Central memory CD4-positive, alpha-beta T cell (primary cell): ENCODE results near the gene MORF4L1.
A peak's percentile ranks its signal among the peaks of the same experiment; 100 is the strongest.
"Not testable (repeated sequence)": the region's sequence is repeated elsewhere in the genome, so short reads cannot be mapped to it uniquely, and the experiment has no call there.

ENCODE experiments used
- DNase-seq: peaks from one replicate; pipeline ENCODE4 v3.0.0; 2022

MORF4L1 gene

DNA sequence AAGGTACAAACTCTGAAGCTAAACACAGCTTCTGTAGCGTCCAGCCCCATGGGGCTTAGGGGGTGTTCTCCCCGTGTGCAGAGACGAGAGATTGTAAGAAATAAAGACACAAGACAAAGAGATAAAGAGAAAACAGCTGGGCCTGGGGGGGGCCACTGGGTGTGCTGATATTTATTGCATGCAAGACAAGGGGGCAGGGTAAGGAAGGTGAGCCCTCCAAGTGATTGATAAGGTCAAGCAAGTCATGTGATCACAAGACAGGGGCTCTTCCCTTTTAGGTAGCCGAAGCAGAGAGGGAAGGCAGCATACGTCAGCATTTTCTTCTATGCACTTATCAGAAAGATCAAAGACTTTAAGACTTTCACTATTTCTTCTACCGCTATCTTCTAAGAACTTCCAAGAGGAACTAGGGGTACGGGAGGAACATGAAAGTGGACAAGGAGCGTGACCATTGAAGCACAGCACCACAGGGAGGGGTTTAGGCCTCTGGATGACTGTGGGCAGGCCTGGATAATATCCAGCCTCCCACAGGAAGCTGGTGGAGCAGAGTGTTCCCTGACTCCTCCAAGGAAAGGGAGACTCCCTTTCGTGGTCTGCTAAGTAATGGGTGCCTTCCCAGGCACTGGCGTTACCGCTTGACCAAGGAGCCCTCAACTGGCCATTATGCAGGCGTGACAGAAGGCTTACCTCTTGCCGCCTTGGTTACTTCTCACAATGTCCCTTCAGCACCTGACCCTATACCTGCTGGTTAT lies 29.8 kb downstream of the MORF4L1 start:
- DNase-seq: not testable (repeated sequence)

- DNase-seq: no peak
These were observed 32.1 kb downstream of the MORF4L1 start for GRCh38 chr15:78904599-78905358.

GRCh38 chr15:78906316-78906620 lies 33.6 kb downstream of the MORF4L1 start:
- no peak for DNase-seq

DNA sequence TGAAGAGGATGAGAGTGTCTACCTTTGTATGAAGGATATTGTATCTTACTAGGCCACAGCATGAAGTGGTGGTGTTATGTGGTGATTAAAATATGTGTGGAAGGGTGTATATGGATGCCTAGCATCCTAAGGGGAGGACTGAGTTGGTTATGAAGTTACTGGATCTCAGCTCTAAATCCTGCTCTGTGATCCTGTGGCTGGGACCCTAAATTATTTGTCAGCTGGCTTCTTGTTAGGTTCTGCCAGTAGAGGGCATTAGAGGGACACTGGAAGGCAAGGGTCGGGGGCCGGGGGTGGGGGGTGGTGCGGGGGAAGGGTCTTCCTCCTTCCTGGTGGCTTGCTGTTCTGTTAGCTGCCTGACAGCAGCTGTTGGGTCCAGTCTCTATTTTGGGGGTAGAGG lies 34.9 kb downstream of the MORF4L1 start:
- no peak for DNase-seq

- DNase-seq: no peak
These were observed 36.5 kb downstream of the MORF4L1 start for GRCh38 chr15:78909160-78909695.

DNA sequence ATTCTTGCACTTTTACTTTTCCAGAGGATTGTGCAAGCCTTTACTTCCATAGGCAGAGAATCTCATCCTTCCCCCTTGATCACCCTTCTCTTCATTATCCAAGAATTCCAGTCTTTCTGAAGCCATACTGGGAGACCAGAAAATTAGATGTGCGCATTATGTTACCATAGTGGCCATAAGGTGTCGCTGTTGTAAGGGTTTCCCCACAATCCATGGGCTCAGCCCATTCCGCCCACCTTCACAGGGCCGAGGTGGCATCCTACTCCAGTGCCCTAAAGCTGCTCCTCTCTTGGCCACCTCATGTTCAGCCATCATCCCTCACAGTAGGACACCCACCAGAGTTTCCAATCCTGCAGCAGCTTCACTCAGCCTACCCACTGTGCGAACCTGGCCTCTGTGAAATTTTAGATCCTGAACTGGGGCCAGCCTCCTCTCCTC lies 37.1 kb downstream of the MORF4L1 start:
- peak; percentile 18 for DNase-seq

DNA sequence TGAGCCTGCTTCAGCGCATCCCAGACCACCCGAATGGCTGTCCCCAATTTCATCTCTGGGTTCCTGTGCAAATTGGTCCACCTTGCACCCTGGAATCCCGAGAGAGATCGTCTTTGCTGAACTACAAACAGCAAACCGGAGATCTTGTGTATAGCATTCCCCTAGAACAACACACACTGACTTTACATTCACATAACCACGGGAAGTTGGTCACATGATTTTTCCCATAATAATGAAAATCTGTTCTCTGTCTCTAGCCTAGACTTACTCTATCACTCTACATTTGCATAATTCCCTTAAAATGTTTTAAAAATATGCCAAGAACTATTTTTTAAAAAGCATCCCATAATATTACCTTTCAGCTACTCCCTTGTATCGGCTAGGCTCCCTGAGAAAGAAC lies 37.6 kb downstream of the MORF4L1 start:
- no peak for DNase-seq

- DNase-seq: no peak
These were observed 39.6 kb downstream of the MORF4L1 start for GRCh38 chr15:78912316-78912715.

- DNase-seq: no peak
These were observed 40.3 kb downstream of the MORF4L1 start for GRCh38 chr15:78913012-78913411.

GRCh38 chr15:78914027-78914764 lies 41.5 kb downstream of the MORF4L1 start:
- DNase-seq: no peak

DNA sequence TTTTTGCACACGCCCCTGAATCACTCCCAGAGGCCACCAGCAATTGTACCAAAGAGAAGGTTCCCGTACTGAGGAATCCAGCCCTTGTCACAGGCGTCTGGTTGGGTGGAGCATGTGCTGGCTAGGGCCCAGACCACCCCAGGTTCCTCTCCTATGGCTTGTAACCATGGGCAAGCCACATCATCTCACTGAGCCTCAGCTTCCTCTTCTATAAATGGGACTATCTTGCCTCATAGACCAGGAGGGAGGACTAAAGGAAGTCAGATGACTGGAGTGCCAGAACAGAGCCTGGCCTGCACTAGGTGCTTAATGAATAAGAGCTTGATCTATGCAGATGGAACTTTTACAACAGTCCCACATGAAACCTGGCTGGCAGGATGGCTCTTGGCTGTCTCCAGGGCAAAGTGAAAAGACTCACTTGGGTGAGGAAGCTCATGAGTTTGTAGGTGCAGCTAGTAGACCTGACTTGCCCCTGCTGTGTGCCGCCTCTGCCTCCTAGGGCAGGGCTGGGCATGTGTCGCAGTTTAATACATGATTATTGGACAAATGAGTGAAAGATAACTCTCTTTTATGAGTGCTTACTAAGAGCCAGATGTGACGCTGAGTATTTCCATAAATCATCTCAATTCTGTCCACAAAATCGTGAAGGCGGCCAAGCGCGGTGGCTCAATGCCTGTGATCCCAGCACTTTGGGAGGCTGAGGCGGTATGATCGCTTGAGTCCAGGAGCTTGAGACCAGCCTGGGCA lies 42.8 kb downstream of the MORF4L1 start:
- DNase-seq: no peak

DNA sequence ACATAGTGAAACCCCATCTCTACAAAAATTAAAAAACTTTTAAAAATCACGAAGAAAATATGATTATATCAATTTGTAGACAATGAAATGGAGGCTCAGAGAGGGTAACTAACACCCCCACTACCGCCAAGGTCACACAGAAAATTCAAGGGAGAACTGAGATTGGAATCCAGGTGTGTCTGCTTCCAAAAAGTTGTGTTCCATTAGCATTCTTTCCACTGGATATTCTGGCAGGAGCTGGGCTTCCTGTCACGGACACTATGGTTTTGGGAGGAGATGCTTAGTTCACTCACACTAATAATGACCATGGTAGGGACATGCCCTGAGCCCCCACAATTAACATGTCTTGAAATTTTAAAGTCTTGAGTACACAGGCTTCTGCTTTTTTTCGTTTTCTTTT lies 43.4 kb downstream of the MORF4L1 start:
- no peak for DNase-seq

DNA sequence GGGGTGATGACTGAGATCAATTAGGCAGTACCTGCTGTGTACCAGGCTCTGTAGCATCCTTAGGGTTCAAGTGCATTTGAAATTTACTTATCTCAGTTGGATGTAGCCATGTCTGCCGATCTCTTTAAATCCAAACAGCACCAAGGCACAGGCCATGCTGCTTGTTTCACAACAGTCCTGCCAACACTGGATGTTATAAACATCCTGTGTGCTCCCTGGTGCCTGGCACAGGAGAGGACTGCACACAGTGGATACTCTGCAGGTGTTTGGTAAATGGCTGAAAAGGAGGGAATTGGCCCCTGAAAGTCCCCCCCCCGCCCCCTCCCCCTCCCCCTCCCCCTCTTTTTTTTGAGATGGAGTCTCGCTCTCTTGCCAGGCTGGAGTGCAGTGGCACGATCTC lies 45.2 kb downstream of the MORF4L1 start:
- DNase-seq: no peak

GRCh38 chr15:78921517-78921916 lies 48.8 kb downstream of the MORF4L1 start:
- no peak for DNase-seq

- DNase-seq: no peak
These were observed 49.2 kb downstream of the MORF4L1 start for GRCh38 chr15:78921940-78922339.

DNA sequence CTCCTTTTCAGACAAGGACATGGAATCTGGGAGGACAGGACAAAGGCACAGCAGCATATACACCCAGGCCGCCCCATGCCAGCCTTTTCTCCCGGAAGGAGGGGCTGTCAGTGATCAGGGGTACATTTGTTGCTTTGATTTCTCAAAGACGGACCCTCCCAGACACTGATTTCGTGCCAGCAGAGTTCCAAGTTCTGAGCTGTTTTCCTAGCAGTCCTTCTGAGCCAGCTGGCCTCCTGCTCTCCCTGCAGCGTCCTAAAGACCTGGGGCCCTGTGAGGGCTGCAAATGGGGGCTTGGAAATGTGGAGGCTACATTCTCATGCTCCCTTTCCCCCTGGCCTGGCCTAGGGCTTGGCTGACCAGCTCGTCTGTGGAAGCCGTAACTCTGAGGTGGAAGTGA lies 49.8 kb downstream of the MORF4L1 start:
- DNase-seq: no peak

DNA sequence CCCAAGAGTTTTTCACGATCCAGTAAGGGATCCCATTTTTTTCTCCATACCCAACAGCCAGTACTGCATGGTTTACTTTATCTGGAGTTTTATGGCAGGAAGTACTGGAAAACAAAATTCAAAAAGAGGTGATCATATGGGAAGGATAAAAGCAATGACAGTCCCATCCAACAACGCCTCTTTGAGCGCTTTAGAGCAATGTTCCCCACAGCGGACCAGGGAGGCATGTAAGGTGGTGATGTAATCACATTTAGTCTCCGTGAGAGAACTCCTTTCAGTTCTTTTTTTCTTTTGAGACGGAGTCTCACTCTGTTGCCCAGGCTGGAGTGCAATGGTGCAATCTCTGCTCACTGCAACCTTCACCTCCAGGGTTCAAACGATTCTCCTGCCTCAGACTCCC lies 50.3 kb downstream of the MORF4L1 start:
- DNase-seq: no peak

- DNase-seq: no peak
These were observed 51.0 kb downstream of the MORF4L1 start for GRCh38 chr15:78923480-78924360.

DNA sequence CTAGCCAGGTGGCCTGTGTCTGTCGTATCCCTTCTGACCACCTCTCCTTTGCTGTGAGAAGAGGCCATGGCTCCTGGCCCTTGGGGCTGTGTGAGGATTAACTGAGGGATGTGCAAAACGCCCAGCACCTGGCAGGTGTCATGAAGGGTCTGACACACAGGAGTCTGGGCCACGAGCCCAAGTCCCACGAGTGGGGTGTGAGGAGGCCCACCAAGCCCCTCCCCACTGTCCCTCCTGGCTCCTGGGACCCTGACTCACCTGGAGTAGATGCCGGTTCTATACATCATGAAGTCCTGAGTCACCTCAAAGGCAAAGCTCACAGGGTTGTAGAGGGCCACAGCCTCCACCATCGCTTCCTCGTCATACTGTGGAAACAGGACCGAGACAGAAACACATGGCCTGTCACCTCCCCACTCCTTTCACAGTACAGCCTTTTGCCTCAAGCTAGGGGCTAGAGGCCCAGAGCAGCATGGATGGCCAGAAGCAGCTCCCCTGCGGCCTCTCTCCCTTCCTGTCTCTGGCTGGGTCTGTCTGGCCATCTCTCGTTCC lies 52.5 kb downstream of the MORF4L1 start:
- DNase-seq: no peak

GRCh38 chr15:78925956-78926743 lies 53.5 kb downstream of the MORF4L1 start:
- no peak for DNase-seq
